ENCODE results near the gene BTBD17. TPM values are rescaled to one million over a fixed set of nuclear protein-coding genes. Genes with fewer than 3 reads are reported as not detected.

Gene BTBD17
- total and polyA plus RNA-seq, 2 of the 8 experiments (the other 6 are each of a cell fraction or from before 2014, with no cell fraction given) = 7.0 to 14.8 TPM

- Histone ChIP-seq H2BK5ac (ENCODE audit: low read depth, low read length) (no peak overlapping the region), H3K79me1 (ENCODE audit: low read depth, low read length) (no peaks in the 10 kb centered on the region), H3K4me2 (ENCODE audit: insufficient read depth in 1 of 2, low read depth in 2 of 2, low read length in 2 of 2) (no peak overlapping the region), H3K14ac (ENCODE audit: insufficient read length) (no peak overlapping the region), H2BK12ac (ENCODE audit: low read depth, low read length) (no peak overlapping the region), H4K91ac (replicated peaks; ENCODE audit: insufficient read length, low read length) (no peak overlapping the region), H2BK120ac (replicated peaks; ENCODE audit: low read depth, low read length) (no peak overlapping the region), H3K9me3 (ENCODE audit: insufficient read depth in 2 of 2, low read depth in 1 of 2, low read length in 1 of 2) (no peaks in the 10 kb centered on the region), H3K4me3 (ENCODE audit: extremely low read depth in 1 of 4, insufficient read depth in 2 of 4, low read depth in 3 of 4, low read length in 4 of 4) (no peak overlapping the region), H3K9ac (replicated peaks in 1 of 4; ENCODE audit: extremely low read depth in 1 of 4, low read depth in 3 of 4, low read length in 3 of 4) (no peak overlapping the region), H4K8ac (ENCODE audit: extremely low read depth, insufficient read depth, low read length) (no peak overlapping the region), H3K56ac (replicated peaks; ENCODE audit: insufficient read length, low read depth, low read length) (no peak overlapping the region), H2AK5ac (ENCODE audit: low read depth, low read length) (no peak overlapping the region), H3K27me3 (replicated peaks in 1 of 4; ENCODE audit: control insufficient read depth in 3 of 4, extremely low read depth in 1 of 4, insufficient read depth in 3 of 4, low read length in 3 of 4) (peaks cover 7 to 24% (median 20%) of the 10 kb centered on the region in 4 experiments), H3K79me2 (ENCODE audit: control insufficient read depth in 1 of 2, insufficient read depth in 2 of 2, low read length in 2 of 2) (no peaks in the 10 kb centered on the region), H3K23me2 (ENCODE audit: low read depth, low read length) (peaks cover 2% of the 10 kb centered on the region; the same call in 1 of the 2 replicates), H3K27ac (ENCODE audit: low read depth, low read length) (no peak overlapping the region), H4K5ac (ENCODE audit: insufficient read length, low read depth, low read length) (no peak overlapping the region), H2BK20ac (ENCODE audit: low read length) (no peak overlapping the region), H3K4ac (replicated peaks; ENCODE audit: insufficient read length, low read depth, low read length) (no peak overlapping the region), H2BK15ac (ENCODE audit: low read length) (no peak overlapping the region), H3K36me3 (ENCODE audit: control insufficient read depth in 2 of 4, insufficient read depth in 4 of 4, low read length in 3 of 4) (no peaks in the 10 kb centered on the region), H3K4me1 (replicated peaks in 1 of 4; ENCODE audit: control insufficient read depth in 3 of 4, insufficient read depth in 4 of 4, low read length in 3 of 4) (peaks cover 0 to 18% (median 10%) of the 10 kb centered on the region in 4 experiments; a peak in 6 of 7 replicates), H3K18ac (ENCODE audit: extremely low read depth, low read length) (no peak overlapping the region), H3K23ac (ENCODE audit: insufficient read length) (no peak overlapping the region), H2AFZ (ENCODE audit: low read length) (no peak overlapping the region), H4K20me1 (replicated peaks in 1 of 2; ENCODE audit: control insufficient read depth in 1 of 2, insufficient read depth in 2 of 2, low read length in 2 of 2) (peaks cover 0 to 3% of the 10 kb centered on the region in 2 experiments)
- no peak for TF ChIP-seq SIRT6 (IDR thresholded peaks at IDR 0.05; ENCODE audit: low read length)
- no peak for TF ChIP-seq GABPA (IDR thresholded peaks at IDR 0.05; ENCODE audit: borderline replicate concordance, insufficient read depth, low read length)
- no peak for TF ChIP-seq EP300 (IDR thresholded peaks at IDR 0.05; ENCODE audit: borderline replicate concordance in 1 of 2, low read depth in 2 of 2, low read length in 2 of 2)
- no peak for TF ChIP-seq SUZ12 (IDR thresholded peaks at IDR 0.05; ENCODE audit: low read length)
- no peak for TF ChIP-seq E2F6 (IDR thresholded peaks at IDR 0.05)
- TF ChIP-seq BCL11A (IDR thresholded peaks at IDR 0.05; ENCODE audit: low read depth in 2 of 2, low read length in 2 of 2) = no peak
- TF ChIP-seq RBBP5 (IDR thresholded peaks at IDR 0.05; ENCODE audit: borderline replicate concordance, low read depth, low read length) = no peak
- no peak for FAIRE-seq
- CTCF ChIA-PET (ENCODE audit: partially characterized antibody) = interaction anchor here (0.8 to 11.2 kb wide), 13 partner anchors 8 to 119 kb away, joined by 3 to 114 read pairs (median 5); partner anchors contain the start of genes BTBD17, CD300A and GPR142
- WGBS, 2 experiments (ENCODE audit: extremely low coverage in 1 of 2, insufficient coverage in 1 of 2, insufficient read length in 1 of 2, insufficient replicate concordance in 2 of 2, low coverage in 1 of 2, low lambda C conversion rate in 2 of 2, missing lambda C conversion rate in 1 of 2) = 96% methylated on average over 14 of the region's 14 CpGs; no CpG with 5 or more reads in 1 of the 2 experiments
- POLR2A ChIA-PET (ENCODE audit: partially characterized antibody) = interaction anchor here (1.2 kb wide), 1 partner anchor 143 kb away, joined by 3 read pairs; no protein-coding TSS in a partner anchor
- no peak for DNase-seq (ENCODE audit: low read depth in 1 of 2, low spot score in 2 of 2)
Measured at GRCh38 chr17:74347646-74348045, 14.0 kb downstream of the BTBD17 start.
